HG02840 (cell line): ENCODE data around the gene KLHL7.

Source experiments
- ATAC-seq: cut with Tn5 transposase; IDR thresholded peaks from one replicate; pipeline ENCODE4 v1.9.1; 2021; ENCODE audit warnings: mild to moderate bottlenecking, moderate library complexity, moderate number of reproducible peaks; ENCODE audit not compliant: unreplicated experiment, low FRiP score

Gene KLHL7

GRCh38 chr7:23105644-23106056 lies at the start of gene KLHL7:
Gene KLHL7, plus strand, starts transcription at chr7:23105785. Its CDS starts 242 bp downstream, at chr7:23106027.
- ATAC-seq: peak; percentile 96

- ATAC-seq: no peak
Observed at GRCh38 chr7:23058408-23059096, 47.0 kb upstream of the KLHL7 start.

GRCh38 chr7:23061327-23061726 lies 44.3 kb upstream of the KLHL7 start:
- no peak for ATAC-seq

GRCh38 chr7:23062452-23062851 lies 43.1 kb upstream of the KLHL7 start:
- no peak for ATAC-seq

- ATAC-seq: no peak
Observed at GRCh38 chr7:23065974-23066373, 39.6 kb upstream of the KLHL7 start.

- ATAC-seq: no peak
Observed at GRCh38 chr7:23067271-23067670, 38.3 kb upstream of the KLHL7 start.

- no peak for ATAC-seq
Observed at GRCh38 chr7:23072048-23072447, 33.5 kb upstream of the KLHL7 start.

GRCh38 chr7:23072922-23073321 lies 32.7 kb upstream of the KLHL7 start:
- ATAC-seq: no peak

GRCh38 chr7:23074443-23075261 lies 30.9 kb upstream of the KLHL7 start:
- no peak for ATAC-seq

GRCh38 chr7:23075571-23075970 lies 30.0 kb upstream of the KLHL7 start:
- no peak for ATAC-seq

- no peak for ATAC-seq
Observed at GRCh38 chr7:23076772-23077171, 28.8 kb upstream of the KLHL7 start.

GRCh38 chr7:23093111-23093510 lies 12.5 kb upstream of the KLHL7 start:
- ATAC-seq: no peak

GRCh38 chr7:23093546-23093945 lies 12.0 kb upstream of the KLHL7 start:
- no peak for ATAC-seq

GRCh38 chr7:23096518-23097290 lies 8.9 kb upstream of the KLHL7 start:
- ATAC-seq: no peak

GRCh38 chr7:23098029-23098428 lies 7.6 kb upstream of the KLHL7 start:
- ATAC-seq: no peak

- ATAC-seq: no peak
Observed at GRCh38 chr7:23098460-23098859, 7.1 kb upstream of the KLHL7 start.

GRCh38 chr7:23100697-23101096 lies 4.9 kb upstream of the KLHL7 start:
- ATAC-seq: no peak

- peak; percentile 35 for ATAC-seq
Observed at GRCh38 chr7:23105086-23105643, 420 bp upstream of the KLHL7 start.

- peak; percentile 23 for ATAC-seq
Observed at GRCh38 chr7:23106057-23106822, 655 bp downstream of the KLHL7 start.
